IPS DF 6.9 (cell line): ENCODE measurements around the gene TMEM17.

Experiments used
- DNase-seq: peaks from one replicate; pipeline ENCODE4 v3.0.0-alpha.2; 2013; ENCODE audit warnings: low read depth, low spot score
- H3K27ac ChIP-seq: one replicate; pipeline ENCODE4 v1.5.1; 2013; ENCODE audit warnings: low read length, control low read depth
- H3K27me3 ChIP-seq: 2 replicates; pipeline ENCODE4 v1.6.1; 2013; ENCODE audit warnings: mild to moderate bottlenecking, low read length; ENCODE audit not compliant: control insufficient read depth, insufficient read depth
- H3K36me3 ChIP-seq: 2 replicates; pipeline ENCODE4 v1.6.1; 2013; ENCODE audit warnings: low read length; ENCODE audit not compliant: control insufficient read depth, insufficient read depth
- H3K4me1 ChIP-seq: 2 replicates; pipeline ENCODE4 v1.6.1; 2013; ENCODE audit warnings: low read length; ENCODE audit not compliant: control insufficient read depth, insufficient read depth
- H3K4me3 ChIP-seq: 2 replicates; pipeline ENCODE4 v1.5.1; 2013; ENCODE audit warnings: mild to moderate bottlenecking, low read length
- H3K9me3 ChIP-seq: 2 replicates; pipeline ENCODE4 v1.6.1; 2013; ENCODE audit warnings: low read length, inconsistent platforms; ENCODE audit not compliant: control insufficient read depth, insufficient read depth
- WGBS: extraction: QIAGEN DNeasy Blood & Tissue Kit; methylation state at CpG from one replicate; pipeline ENCODE4 v1.1.7; 2013; ENCODE audit warnings: mixed read lengths, missing lambda C conversion rate; ENCODE audit not compliant: insufficient read length, insufficient coverage; 5-methylcytosine and 5-hydroxymethylcytosine counted together

The TMEM17 gene

GRCh38 chr2:62472312-62472711, 33.7 kb downstream of the TMEM17 start:
- WGBS, result no CpG with 5 or more reads among the region's 2 CpGs
- DNase-seq, result no peak
- H3K36me3 ChIP-seq, result no peaks in the 10 kb centered on the region; the same call in 1 of the 2 replicates
- no peaks in the 10 kb centered on the region for H3K27me3 ChIP-seq
- peaks cover 6% of the 10 kb centered on the region for H3K4me1 ChIP-seq
- H3K4me3 ChIP-seq, result no peak overlapping the region
- no peaks in the 10 kb centered on the region for H3K9me3 ChIP-seq
- H3K27ac ChIP-seq, result no peak overlapping the region

- H3K27me3 ChIP-seq, result no peaks in the 10 kb centered on the region
- no peak for DNase-seq
- H3K4me3 ChIP-seq, result no peak overlapping the region
- peaks cover 8% of the 10 kb centered on the region for H3K4me1 ChIP-seq
- H3K27ac ChIP-seq, result no peak overlapping the region
- H3K36me3 ChIP-seq, result no peaks in the 10 kb centered on the region; the same call in 1 of the 2 replicates
- H3K9me3 ChIP-seq, result no peaks in the 10 kb centered on the region
- no CpG with 5 or more reads among the region's 7 CpGs for WGBS
Measured at GRCh38 chr2:62471816-62472215, 34.2 kb downstream of the TMEM17 start.

GRCh38 chr2:62471404-62471803, 34.6 kb downstream of the TMEM17 start:
- no peak overlapping the region for H3K27ac ChIP-seq
- WGBS, result no CpG with 5 or more reads among the region's 2 CpGs
- H3K9me3 ChIP-seq, result no peaks in the 10 kb centered on the region
- H3K27me3 ChIP-seq, result no peaks in the 10 kb centered on the region
- no peaks in the 10 kb centered on the region; the same call in 1 of the 2 replicates for H3K36me3 ChIP-seq
- DNase-seq, result no peak
- H3K4me1 ChIP-seq, result peaks cover 8% of the 10 kb centered on the region
- no peak overlapping the region for H3K4me3 ChIP-seq

GRCh38 chr2:62469548-62469947, 36.4 kb downstream of the TMEM17 start:
- H3K36me3 ChIP-seq, result no peaks in the 10 kb centered on the region
- H3K4me3 ChIP-seq, result no peak overlapping the region
- H3K4me1 ChIP-seq, result peaks cover 9% of the 10 kb centered on the region; the same call in 1 of the 2 replicates
- H3K27me3 ChIP-seq, result no peaks in the 10 kb centered on the region
- no CpG with 5 or more reads among the region's 2 CpGs for WGBS
- no peak for DNase-seq
- no peaks in the 10 kb centered on the region for H3K9me3 ChIP-seq
- H3K27ac ChIP-seq, result no peak overlapping the region

GRCh38 chr2:62469114-62469513, 36.9 kb downstream of the TMEM17 start:
- no peak overlapping the region for H3K27ac ChIP-seq
- H3K9me3 ChIP-seq, result no peaks in the 10 kb centered on the region
- peaks cover 10% of the 10 kb centered on the region; the same call in 1 of the 2 replicates for H3K4me1 ChIP-seq
- H3K27me3 ChIP-seq, result no peaks in the 10 kb centered on the region
- no peak for DNase-seq
- H3K4me3 ChIP-seq, result no peak overlapping the region
- no peaks in the 10 kb centered on the region for H3K36me3 ChIP-seq
- WGBS, result no CpG with 5 or more reads among the region's 1 CpG

DNA sequence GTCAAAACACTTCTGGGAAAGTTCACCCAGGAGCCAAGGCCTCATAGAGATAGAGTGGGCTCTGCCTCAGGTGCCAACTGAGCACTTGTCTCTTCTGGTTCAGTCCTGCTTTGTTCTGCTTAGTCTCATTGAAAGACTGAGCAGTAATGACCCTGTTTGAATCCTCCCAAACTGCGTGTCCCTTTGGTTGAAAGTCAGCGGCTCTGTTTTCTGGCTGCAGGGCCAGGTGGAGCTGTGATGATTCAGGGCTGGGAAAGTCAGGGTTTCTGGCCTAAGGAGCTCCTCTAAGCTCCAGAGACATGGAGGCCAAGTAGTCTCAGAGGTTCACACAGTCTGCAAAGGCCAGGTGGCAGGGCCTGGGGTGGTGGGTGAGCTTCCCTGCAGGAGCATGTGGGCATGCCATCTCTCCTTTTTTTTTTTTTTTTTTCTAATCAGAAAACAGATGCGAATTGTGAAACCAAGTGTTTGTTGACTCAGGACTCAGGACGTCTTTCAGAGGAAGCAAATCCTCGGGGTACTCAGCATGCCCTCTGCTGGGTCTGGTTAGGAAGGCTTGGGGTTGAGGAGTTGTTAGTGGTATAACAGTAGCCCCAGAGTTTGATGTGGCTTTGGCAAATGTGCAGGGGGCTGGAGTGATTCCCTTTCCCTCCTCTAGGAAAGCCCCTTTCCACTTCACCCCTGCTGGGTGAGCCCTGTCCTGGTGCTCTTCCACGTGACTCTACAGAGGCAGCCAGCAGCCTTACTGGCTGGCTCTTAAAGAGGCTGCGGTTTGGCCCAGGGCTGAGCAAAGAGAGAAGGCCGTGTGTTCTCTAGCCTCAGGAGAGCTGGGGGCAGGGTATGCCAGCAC, 38.3 kb downstream of the TMEM17 start:
- H3K4me1 ChIP-seq, result peaks cover 10% of the 10 kb centered on the region; the same call in 1 of the 2 replicates
- no peak overlapping the region for H3K27ac ChIP-seq
- no peaks in the 10 kb centered on the region for H3K36me3 ChIP-seq
- no peaks in the 10 kb centered on the region for H3K27me3 ChIP-seq
- H3K9me3 ChIP-seq, result no peaks in the 10 kb centered on the region
- H3K4me3 ChIP-seq, result no peak overlapping the region
- DNase-seq, result no peak
- WGBS, result no CpG with 5 or more reads among the region's 8 CpGs

DNA sequence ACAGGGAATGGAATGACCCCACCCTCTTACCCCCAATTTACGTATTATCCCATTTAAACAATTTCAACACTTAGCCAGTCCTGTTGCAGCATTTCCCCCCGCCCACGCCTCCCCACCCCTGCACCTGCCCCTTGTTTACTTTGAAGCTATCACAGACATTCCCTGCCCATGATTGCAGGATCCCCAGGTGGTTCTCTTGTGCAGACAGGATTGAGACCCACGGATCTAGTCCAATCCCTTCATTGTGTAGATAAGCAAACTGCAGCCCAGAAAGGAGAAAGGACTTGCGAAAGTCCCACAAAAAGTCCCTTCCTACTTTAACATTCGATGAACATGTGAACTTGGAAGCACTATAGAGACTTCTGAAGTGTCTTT, 38.9 kb downstream of the TMEM17 start:
- Histone ChIP-seq H3K27me3 (no peaks in the 10 kb centered on the region), H3K36me3 (no peaks in the 10 kb centered on the region), H3K4me3 (no peak overlapping the region), H3K27ac (no peak overlapping the region), H3K4me1 (peaks cover 10% of the 10 kb centered on the region; the same call in 1 of the 2 replicates), H3K9me3 (no peaks in the 10 kb centered on the region)
- no CpG with 5 or more reads among the region's 6 CpGs for WGBS
- no peak for DNase-seq

GRCh38 chr2:62466503-62466854, 39.5 kb downstream of the TMEM17 start:
- Histone ChIP-seq H3K27me3 (no peaks in the 10 kb centered on the region), H3K4me1 (peaks cover 10% of the 10 kb centered on the region; the same call in 1 of the 2 replicates), H3K27ac (no peak overlapping the region), H3K36me3 (no peaks in the 10 kb centered on the region), H3K4me3 (no peak overlapping the region), H3K9me3 (no peaks in the 10 kb centered on the region)
- DNase-seq, result no peak
- no CpG with 5 or more reads among the region's 2 CpGs for WGBS

DNA sequence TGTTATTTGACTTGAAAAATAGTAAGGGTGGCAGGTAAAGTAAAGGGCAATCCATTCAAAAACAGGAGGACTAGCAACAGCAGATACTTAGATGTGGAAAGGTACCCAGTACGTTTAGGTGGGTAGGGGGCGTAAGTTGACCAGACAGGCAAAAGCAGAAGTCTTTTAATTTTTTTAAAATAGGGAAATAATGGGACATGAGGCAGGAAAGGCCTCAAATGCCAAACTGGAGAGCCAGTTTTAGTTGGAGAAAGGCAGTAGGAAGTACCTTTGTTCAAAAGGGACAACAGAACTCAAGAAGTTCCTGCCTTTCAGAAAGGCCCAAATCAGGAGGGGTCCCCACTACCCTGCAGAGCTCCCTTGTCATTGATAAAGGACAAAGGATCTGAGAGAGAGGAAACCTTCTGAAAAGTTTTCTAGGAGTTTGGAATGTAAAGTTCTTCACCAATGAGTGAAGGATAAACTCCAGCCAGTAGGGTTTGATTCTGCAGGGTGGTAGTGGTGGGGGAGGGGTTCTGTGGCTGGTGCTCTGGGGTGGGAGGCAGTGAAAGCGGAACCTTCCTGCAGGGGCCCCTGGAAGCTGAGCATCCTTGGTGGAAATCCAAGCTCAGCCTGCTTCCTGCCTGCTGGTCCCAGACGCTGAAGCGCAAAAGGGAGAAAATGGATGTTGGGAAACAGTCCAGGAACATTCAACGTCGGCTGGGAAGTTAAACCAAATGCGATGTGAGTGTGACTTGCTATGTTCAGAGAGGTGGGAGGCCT, 40.1 kb downstream of the TMEM17 start:
- no peak overlapping the region for H3K27ac ChIP-seq
- no CpG with 5 or more reads among the region's 8 CpGs for WGBS
- H3K27me3 ChIP-seq, result no peaks in the 10 kb centered on the region

DNA sequence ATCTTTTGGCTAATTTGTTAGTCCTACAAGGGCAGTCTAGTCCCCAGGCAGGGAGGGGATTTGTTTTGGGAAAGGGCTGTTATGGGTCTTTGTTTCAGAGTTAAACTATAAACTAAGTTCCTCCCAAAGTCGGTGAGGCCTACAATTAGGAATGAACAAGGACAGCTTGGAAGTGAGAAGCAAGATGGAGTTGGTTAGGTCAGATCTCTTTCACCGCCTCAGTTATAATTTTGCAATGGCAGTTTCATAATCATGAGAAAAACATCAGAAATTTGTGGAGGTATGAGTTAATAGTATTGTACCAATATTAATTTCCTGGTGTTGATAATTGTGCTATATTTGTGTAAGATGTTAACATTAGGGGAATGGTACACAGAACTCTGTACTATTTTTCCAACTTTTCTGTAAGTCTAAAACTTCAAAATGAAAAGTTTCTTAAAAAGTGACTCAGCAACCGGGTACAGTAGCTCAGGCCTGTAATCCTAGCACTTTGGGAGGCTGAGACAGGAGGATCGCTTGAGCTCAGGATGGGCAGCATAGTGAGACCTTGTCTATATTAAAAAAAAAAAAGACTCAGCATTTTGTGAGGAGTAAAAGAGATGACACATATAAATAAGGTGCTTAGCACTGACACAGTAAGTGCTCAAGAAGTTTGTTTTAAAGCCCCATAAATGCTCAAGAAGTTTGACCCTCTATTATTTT, 40.8 kb downstream of the TMEM17 start:
- H3K4me3 ChIP-seq, result no peak overlapping the region
- no peaks in the 10 kb centered on the region for H3K27me3 ChIP-seq
- WGBS, result no CpG with 5 or more reads among the region's 4 CpGs
- H3K27ac ChIP-seq, result no peak overlapping the region
- peaks cover 10% of the 10 kb centered on the region; the same call in 1 of the 2 replicates for H3K4me1 ChIP-seq
- no peaks in the 10 kb centered on the region for H3K36me3 ChIP-seq
- DNase-seq, result no peak
- H3K9me3 ChIP-seq, result no peaks in the 10 kb centered on the region

More for the DNA sequence above, 40.1 kb downstream of the TMEM17 start:
- no peak for DNase-seq
- Histone ChIP-seq H3K4me1 (peaks cover 10% of the 10 kb centered on the region; the same call in 1 of the 2 replicates), H3K4me3 (no peak overlapping the region), H3K36me3 (no peaks in the 10 kb centered on the region), H3K9me3 (no peaks in the 10 kb centered on the region)
